Measurements from ENCODE around the gene SHC3.

Gene SHC3

GRCh38 chr9:89013660-89014059 is 165.0 kb downstream of the SHC3 start:
- TF ChIP-seq MYC (IDR thresholded peaks at IDR 0.05; ENCODE audit: low read depth, low read length) (no peak), MAX (IDR thresholded peaks at IDR 0.05; ENCODE audit: low read depth, low read length) (no peak), POLR2A (IDR thresholded peaks at IDR 0.05; ENCODE audit: extremely low read depth, insufficient read length) (no peak)
- TF ChIP-seq, protein P1, sequence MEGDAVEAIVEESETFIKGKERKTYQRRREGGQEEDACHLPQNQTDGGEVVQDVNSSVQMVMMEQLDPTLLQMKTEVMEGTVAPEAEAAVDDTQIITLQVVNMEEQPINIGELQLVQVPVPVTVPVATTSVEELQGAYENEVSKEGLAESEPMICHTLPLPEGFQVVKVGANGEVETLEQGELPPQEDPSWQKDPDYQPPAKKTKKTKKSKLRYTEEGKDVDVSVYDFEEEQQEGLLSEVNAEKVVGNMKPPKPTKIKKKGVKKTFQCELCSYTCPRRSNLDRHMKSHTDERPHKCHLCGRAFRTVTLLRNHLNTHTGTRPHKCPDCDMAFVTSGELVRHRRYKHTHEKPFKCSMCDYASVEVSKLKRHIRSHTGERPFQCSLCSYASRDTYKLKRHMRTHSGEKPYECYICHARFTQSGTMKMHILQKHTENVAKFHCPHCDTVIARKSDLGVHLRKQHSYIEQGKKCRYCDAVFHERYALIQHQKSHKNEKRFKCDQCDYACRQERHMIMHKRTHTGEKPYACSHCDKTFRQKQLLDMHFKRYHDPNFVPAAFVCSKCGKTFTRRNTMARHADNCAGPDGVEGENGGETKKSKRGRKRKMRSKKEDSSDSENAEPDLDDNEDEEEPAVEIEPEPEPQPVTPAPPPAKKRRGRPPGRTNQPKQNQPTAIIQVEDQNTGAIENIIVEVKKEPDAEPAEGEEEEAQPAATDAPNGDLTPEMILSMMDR (IDR thresholded peaks at IDR 0.05; ENCODE audit: low read depth, low read length): no peak
- no peak for DNase-seq (ENCODE audit: low read depth)
- H3K4me3 ChIP-seq (ENCODE audit: low read depth, low read length): no peak overlapping the region

GRCh38 chr9:89012294-89013042 is 166.2 kb downstream of the SHC3 start:
- no peak for DNase-seq (ENCODE audit: low read depth)
- no peak overlapping the region for H3K4me3 ChIP-seq (ENCODE audit: low read depth, low read length)
- TF ChIP-seq POLR2A (IDR thresholded peaks at IDR 0.05; ENCODE audit: extremely low read depth, insufficient read length) (no peak), MAX (IDR thresholded peaks at IDR 0.05; ENCODE audit: low read depth, low read length) (no peak)

DNA sequence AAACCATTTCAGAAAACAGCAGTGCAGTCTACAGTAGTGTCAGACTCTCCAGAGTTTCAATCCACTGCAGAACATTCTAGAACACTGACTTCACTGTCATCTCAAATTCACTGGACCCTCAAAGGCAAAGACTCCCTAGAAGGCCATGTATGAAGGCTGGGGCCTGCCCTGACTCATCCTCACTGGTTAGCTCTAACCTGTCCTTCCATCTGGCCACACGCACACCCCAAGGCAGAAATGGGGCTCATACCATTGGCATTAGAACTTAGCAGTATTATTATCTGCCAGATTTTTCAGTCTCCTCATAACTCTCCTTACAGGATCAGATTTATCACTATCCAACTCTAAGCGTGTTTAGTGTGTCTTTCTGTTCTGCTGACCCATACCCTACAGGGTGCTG is 166.9 kb downstream of the SHC3 start:
- TF ChIP-seq POLR2A (IDR thresholded peaks at IDR 0.05; ENCODE audit: extremely low read depth, insufficient read length) (no peak), MYC (IDR thresholded peaks at IDR 0.05; ENCODE audit: low read depth, low read length) (no peak), MAX (IDR thresholded peaks at IDR 0.05; ENCODE audit: low read depth, low read length) (no peak)
- TF ChIP-seq, protein P1 (IDR thresholded peaks at IDR 0.05; ENCODE audit: low read depth, low read length): no peak
- H3K4me3 ChIP-seq (ENCODE audit: low read depth, low read length): no peak overlapping the region
- DNase-seq (ENCODE audit: low read depth): no peak

GRCh38 chr9:89010526-89011111 is 168.0 kb downstream of the SHC3 start:
- TF ChIP-seq MAX (IDR thresholded peaks at IDR 0.05; ENCODE audit: low read depth, low read length) (no peak), POLR2A (IDR thresholded peaks at IDR 0.05; ENCODE audit: extremely low read depth, insufficient read length) (no peak)
- no peak overlapping the region for H3K4me3 ChIP-seq (ENCODE audit: low read depth, low read length)
- DNase-seq (ENCODE audit: low read depth): no peak

DNA sequence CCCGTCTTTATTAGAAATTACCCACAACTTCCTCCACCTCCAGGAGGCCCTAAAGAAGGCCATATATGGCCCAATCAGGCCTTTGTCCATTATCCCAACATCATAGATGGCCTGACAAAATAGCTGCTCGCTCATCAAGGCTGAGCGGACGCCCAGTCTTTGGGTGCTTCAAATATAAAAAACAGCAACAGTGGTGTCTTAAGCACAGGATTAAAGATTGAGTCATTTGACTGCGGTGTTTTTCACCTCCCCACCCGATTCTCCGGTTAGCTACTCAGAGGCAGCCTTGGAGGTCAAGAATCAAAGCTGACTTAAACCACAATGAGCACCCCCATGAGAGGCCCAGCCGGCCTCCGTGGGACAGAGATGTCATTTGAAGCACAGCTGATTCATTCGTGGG is 168.6 kb downstream of the SHC3 start:
- no peak overlapping the region for H3K4me3 ChIP-seq (ENCODE audit: low read depth, low read length)
- no peak for DNase-seq (ENCODE audit: low read depth)
- no peak for TF ChIP-seq MYC (IDR thresholded peaks at IDR 0.05; ENCODE audit: low read depth, low read length)
- TF ChIP-seq, protein P1 (IDR thresholded peaks at IDR 0.05; ENCODE audit: low read depth, low read length): no peak
- TF ChIP-seq MAX (IDR thresholded peaks at IDR 0.05; ENCODE audit: low read depth, low read length): no peak
- no peak for TF ChIP-seq POLR2A (IDR thresholded peaks at IDR 0.05; ENCODE audit: extremely low read depth, insufficient read length)

DNA sequence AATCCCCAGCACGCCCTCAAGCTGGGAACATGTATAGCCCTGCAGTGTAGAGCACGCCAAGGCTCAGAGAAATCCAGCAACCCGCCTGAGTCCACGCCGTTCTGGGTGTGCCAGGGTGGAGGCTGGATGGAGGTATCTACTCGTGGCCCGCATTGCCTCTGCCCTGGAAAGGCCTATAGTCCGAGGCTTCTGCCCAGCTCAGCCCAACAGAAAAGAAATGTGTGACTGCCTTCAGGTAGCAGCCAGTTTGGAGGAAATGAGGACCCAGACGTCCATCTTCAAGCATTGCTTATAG is 169.1 kb downstream of the SHC3 start:
- DNase-seq (ENCODE audit: low read depth): no peak
- no peak overlapping the region for H3K4me3 ChIP-seq (ENCODE audit: low read depth, low read length)
- TF ChIP-seq POLR2A (IDR thresholded peaks at IDR 0.05; ENCODE audit: extremely low read depth, insufficient read length) (no peak), MYC (IDR thresholded peaks at IDR 0.05; ENCODE audit: low read depth, low read length) (no peak), MAX (IDR thresholded peaks at IDR 0.05; ENCODE audit: low read depth, low read length) (no peak)
- TF ChIP-seq, protein P1 (IDR thresholded peaks at IDR 0.05; ENCODE audit: low read depth, low read length): no peak

Measured in NB4 (cell line).